AG04449 (cell line): Measurements from ENCODE around the gene CTDP1.

Source experiments
- CTCF ChIA-PET: fragments of 350-600 bp; formaldehyde crosslinking; extraction: SDS; loops from one replicate; lab custom pipeline; 2021; ENCODE audit warnings: antibody characterized with exemption; lab: Yijun Ruan, JAX
- POLR2A ChIA-PET: fragments of 400-600, 350-600 bp; formaldehyde crosslinking; extraction: SDS; loops from one replicate; lab custom pipeline; 2020; ENCODE audit warnings: antibody characterized with exemption, inconsistent platforms; lab: Yijun Ruan, JAX
- DNase-seq: peaks from one replicate; pipeline ENCODE4 v3.0.0-alpha.2; 2010; ENCODE audit warnings: low read depth, low spot score
- H3K4me3 ChIP-seq: 2 replicates; pipeline ENCODE4 v1.5.1; 2011; ENCODE audit warnings: low read depth, mild to moderate bottlenecking, control low read depth, low read length
- CTCF ChIP-seq: IDR thresholded peaks from one replicate; pipeline ENCODE4 v1.5.1; 2011; ENCODE audit warnings: mild to moderate bottlenecking, moderate library complexity, low read length, control low read depth, inconsistent platforms; ENCODE audit not compliant: insufficient read depth; ENCODE audit errors: missing control alignments

Gene CTDP1

DNA sequence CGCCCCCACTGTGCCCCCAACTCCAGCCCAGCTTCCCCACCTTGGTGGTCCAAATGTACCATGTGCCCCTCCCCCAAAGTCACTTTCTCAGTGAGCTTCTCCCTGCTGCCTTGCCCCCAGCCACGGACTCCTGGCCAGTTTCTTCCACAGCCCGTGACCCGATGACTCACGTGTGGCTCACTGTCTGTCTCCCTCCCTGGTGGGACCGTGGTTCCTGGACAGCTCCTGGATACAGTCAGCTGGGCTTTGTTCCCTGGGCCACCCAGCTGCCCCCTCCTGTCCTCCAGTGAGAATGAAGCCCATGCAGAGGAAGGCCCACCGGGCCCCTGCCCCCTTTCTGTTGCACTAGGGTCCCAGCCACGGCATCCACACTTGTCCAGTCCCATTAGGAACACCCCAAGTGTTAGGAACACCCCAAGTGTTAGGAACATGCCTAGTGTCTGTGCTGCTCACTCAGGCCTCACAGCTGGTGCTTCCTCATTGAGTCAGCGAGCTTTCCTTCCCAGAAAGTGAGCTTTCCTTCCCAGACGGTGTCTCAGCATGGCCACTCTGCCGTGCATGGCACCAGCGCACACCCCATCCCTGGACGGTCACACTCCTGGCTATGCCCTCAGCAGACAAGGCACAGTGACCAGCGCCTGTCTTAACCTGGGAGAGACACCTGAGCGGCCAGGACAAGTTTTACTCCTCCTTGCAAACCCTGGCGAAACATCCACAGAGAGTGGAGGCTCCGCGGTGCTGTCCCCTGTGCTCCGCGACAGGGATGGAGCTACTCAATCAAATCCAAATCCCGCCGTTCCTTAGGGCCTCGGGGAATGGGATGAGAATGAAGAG is 44.8 kb upstream of the CTDP1 start:
- ChIA-PET POLR2A (no interaction called here), CTCF (interaction anchor here (0.7 to 2.1 kb wide), 4 partner anchors 9 to 259 kb away, joined by 3 to 15 read pairs (median 8); no protein-coding TSS in a partner anchor)
- H3K4me3 ChIP-seq = no peak overlapping the region
- TF ChIP-seq CTCF = no peak
- DNase-seq = no peak

- ChIA-PET POLR2A (no interaction called here), CTCF (interaction anchor here (2.0 to 2.1 kb wide), 2 partner anchors 8 to 255 kb away, joined by 14 to 15 read pairs; no protein-coding TSS in a partner anchor)
- TF ChIP-seq CTCF = no peak
- DNase-seq = no peak
- no peak overlapping the region for H3K4me3 ChIP-seq
These were observed 44.2 kb upstream of the CTDP1 start for GRCh38 chr18:79635427-79635726.

DNA sequence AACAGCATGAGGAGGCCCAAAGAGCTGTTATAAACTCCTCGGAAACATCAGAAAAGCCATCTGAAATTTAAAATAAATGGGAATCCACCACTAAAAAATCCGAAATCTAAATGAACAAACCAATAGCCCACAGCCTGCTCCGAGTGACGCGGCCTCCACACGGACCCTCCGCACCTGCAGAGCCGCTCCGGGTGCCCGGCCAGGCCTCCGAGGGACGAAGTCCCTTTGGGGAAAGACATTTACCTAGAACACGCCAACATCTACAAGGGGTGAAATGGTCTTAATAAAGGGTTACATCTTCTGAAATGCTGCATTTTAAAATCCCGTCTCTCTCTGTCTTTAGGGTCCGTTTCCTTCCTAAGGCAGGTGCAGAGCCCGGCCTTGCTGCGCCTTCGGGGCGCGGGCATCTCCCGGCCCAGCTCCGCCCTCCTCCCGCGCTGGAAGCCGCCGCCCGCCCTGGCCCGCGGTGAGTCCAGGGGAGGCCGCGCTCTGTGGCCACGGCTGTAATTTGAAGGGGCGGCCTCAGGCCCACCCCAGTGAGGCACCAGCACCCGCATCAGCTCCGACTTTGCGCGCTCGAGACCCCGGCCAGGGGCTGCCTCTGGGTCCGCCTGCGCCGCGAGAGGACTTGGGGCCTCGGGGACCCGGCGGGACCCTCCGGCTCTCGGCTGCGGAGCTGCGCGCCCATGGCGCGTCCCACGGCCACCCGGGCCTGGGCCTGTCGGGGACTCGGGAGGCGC is 42.3 kb upstream of the CTDP1 start:
- ChIA-PET POLR2A (no interaction called here), CTCF (interaction anchor here (4.4 kb wide), 1 partner anchor 259 kb away, joined by 51 read pairs; no protein-coding TSS in a partner anchor)
- no peak overlapping the region for H3K4me3 ChIP-seq
- no peak for DNase-seq
- TF ChIP-seq CTCF = no peak

DNA sequence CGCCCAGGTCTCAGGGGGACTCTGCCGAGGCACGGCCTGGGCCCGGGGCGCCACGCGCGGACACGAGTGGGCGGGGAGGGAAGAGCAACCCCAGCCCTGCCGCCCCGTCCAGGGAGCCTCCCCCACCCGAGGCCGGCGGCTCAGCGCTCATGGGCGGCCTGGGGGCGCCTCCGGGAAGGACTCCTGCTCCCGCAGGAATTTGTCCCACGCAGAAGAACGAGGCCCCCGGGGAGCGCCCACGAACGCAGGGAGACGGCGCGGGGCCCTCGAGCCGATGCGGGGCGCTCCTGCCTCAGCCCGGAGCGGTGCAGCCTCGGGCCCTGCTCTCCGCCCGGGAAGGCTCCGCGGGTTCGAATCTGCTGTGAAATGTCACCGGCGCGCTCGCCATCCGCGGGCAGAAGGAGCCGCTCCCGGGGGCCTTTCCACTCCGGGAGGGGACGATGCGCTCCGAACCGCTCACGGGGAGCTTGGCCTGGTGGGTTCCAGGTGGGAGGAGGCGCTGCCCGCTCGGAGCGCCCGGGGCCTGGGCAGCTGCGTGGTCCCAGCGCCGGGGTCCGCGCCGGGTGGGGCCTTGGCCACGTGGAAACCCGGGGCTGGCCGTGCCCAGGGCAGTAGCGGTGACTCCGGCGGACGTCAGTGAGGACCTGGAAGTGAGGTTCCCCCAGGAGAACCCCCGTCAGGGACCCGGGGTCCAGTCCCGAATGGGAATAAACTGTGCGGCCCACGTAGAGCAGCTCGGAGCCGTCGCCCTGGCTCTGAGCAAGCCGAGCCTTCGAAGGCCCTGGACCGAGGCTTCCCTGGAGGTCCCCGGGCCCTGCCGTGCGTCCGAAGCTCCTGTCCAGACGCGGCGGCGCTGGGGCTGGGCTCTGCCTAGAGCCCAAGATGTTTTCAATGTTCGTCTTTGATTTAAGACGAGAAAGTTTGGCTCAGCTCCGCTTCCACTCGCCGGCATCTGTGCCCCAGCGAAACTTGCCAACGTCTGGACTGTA is 41.4 kb upstream of the CTDP1 start:
- no peak for TF ChIP-seq CTCF
- DNase-seq = no peak
- H3K4me3 ChIP-seq = no peak overlapping the region
- CTCF ChIA-PET = interaction anchor here (4.4 kb wide), 1 partner anchor 260 kb away, joined by 51 read pairs; no protein-coding TSS in a partner anchor
- POLR2A ChIA-PET = no interaction called here

- ChIA-PET CTCF (interaction anchor here (4.4 kb wide), 1 partner anchor 261 kb away, joined by 51 read pairs; no protein-coding TSS in a partner anchor), POLR2A (no interaction called here)
- no peak overlapping the region for H3K4me3 ChIP-seq
- no peak for TF ChIP-seq CTCF
- no peak for DNase-seq
These were observed 40.4 kb upstream of the CTDP1 start for GRCh38 chr18:79639072-79639829.
